ENCODE results near the gene TIPRL.

DNA sequence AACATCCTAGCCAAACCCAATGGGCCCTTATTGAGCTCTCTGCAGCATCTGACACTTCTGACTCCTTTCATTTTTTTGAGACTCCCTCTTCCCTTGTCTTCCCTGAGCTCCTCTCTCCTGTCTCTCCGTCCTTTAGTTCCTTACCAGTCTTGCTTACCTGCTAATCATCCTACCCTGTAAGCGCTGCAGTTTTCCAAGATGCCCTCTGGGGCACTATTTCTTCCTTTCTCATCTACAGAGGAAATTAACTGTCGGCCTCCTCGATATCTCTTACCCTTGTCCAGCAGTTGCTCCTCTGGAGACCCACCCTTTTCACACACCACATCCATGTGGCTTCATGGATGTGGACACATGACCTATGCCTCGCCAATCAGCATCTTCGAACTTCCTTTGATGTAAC is 48.8 kb upstream of the TIPRL start:
- TF ChIP-seq, protein P1, sequence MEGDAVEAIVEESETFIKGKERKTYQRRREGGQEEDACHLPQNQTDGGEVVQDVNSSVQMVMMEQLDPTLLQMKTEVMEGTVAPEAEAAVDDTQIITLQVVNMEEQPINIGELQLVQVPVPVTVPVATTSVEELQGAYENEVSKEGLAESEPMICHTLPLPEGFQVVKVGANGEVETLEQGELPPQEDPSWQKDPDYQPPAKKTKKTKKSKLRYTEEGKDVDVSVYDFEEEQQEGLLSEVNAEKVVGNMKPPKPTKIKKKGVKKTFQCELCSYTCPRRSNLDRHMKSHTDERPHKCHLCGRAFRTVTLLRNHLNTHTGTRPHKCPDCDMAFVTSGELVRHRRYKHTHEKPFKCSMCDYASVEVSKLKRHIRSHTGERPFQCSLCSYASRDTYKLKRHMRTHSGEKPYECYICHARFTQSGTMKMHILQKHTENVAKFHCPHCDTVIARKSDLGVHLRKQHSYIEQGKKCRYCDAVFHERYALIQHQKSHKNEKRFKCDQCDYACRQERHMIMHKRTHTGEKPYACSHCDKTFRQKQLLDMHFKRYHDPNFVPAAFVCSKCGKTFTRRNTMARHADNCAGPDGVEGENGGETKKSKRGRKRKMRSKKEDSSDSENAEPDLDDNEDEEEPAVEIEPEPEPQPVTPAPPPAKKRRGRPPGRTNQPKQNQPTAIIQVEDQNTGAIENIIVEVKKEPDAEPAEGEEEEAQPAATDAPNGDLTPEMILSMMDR (conservative IDR thresholded peaks at IDR 0.05; ENCODE audit: low read length): no peak
- TF ChIP-seq EZH2phosphoT487 (IDR thresholded peaks at IDR 0.05; ENCODE audit: borderline replicate concordance, low read depth, low read length): no peak

Measured in OCI-LY7 (cell line).